Measurements from ENCODE around the gene KDM4B.
"Not testable (repeated sequence)": the region's sequence is repeated elsewhere in the genome, so short reads cannot be mapped to it uniquely, and the experiment has no call there.

DNA sequence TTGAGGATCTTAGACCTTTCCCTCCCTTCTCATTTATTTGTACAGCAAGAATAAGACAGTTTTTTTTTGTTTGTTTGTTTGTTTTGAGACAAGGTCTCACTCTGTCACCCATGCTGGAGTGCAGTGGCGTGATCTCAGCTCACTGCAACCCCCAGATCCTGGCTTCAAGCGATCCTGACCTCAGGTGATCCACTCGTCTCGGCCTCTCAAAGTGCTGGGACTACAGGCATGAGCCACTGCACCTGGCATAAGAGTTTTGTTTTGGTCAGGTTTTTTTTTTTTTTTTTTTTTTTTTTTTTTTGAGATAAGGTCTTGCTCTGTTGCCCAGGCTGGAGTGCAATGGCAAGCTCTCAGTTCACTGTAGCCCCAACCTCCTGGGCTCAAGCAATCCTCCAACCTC, 30.5 kb upstream of the KDM4B start:
- TF ChIP-seq, protein P1, sequence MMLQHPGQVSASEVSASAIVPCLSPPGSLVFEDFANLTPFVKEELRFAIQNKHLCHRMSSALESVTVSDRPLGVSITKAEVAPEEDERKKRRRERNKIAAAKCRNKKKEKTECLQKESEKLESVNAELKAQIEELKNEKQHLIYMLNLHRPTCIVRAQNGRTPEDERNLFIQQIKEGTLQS (IDR thresholded peaks at IDR 0.05; ENCODE audit: insufficient read depth, low read depth, low read length): not testable (repeated sequence)
- not testable (repeated sequence) for TF ChIP-seq EZH2 (IDR thresholded peaks at IDR 0.05; ENCODE audit: low read depth, low read length, severe bottlenecking); POLR2A (IDR thresholded peaks at IDR 0.05; ENCODE audit: control extremely low read depth in 1 of 2, low read depth in 2 of 2, low read length in 2 of 2); EP300 (IDR thresholded peaks at IDR 0.05; ENCODE audit: borderline replicate concordance in 1 of 2, low read depth in 2 of 2, low read length in 2 of 2); YY1 (IDR thresholded peaks at IDR 0.05; ENCODE audit: low read depth, low read length); FOSL1 (IDR thresholded peaks at IDR 0.05; ENCODE audit: insufficient read depth, low read depth, low read length); CHD1 (IDR thresholded peaks at IDR 0.05; ENCODE audit: low read depth, low read length); RXRA (IDR thresholded peaks at IDR 0.05; ENCODE audit: insufficient read depth, low read depth, low read length); POLR2AphosphoS5 (IDR thresholded peaks at IDR 0.05; ENCODE audit: low read depth, low read length); TEAD4 (IDR thresholded peaks at IDR 0.05; ENCODE audit: low read depth, low read length)
- TF ChIP-seq, protein P2, sequence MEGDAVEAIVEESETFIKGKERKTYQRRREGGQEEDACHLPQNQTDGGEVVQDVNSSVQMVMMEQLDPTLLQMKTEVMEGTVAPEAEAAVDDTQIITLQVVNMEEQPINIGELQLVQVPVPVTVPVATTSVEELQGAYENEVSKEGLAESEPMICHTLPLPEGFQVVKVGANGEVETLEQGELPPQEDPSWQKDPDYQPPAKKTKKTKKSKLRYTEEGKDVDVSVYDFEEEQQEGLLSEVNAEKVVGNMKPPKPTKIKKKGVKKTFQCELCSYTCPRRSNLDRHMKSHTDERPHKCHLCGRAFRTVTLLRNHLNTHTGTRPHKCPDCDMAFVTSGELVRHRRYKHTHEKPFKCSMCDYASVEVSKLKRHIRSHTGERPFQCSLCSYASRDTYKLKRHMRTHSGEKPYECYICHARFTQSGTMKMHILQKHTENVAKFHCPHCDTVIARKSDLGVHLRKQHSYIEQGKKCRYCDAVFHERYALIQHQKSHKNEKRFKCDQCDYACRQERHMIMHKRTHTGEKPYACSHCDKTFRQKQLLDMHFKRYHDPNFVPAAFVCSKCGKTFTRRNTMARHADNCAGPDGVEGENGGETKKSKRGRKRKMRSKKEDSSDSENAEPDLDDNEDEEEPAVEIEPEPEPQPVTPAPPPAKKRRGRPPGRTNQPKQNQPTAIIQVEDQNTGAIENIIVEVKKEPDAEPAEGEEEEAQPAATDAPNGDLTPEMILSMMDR (IDR thresholded peaks at IDR 0.05; ENCODE audit: control extremely low read depth in 1 of 3, insufficient read depth in 1 of 3, low read depth in 1 of 3, low read length in 3 of 3): not testable (repeated sequence)
- TF ChIP-seq, protein P3, sequence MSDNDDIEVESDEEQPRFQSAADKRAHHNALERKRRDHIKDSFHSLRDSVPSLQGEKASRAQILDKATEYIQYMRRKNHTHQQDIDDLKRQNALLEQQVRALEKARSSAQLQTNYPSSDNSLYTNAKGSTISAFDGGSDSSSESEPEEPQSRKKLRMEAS (IDR thresholded peaks at IDR 0.05): not testable (repeated sequence)
